Activated naive CD4-positive, alpha-beta T cell treated with anti-CD3 and anti-CD28 coated beads, Interleukin-2, amount 50 U/mL, for 24 hours (primary cell): ENCODE results near the gene SIK2.
"Not testable (repeated sequence)": the region's sequence is repeated elsewhere in the genome, so short reads cannot be mapped to it uniquely, and the experiment has no call there.

Source experiments
- H3K27ac Mint-ChIP-seq: one replicate; pipeline ENCODE4 v1.8.0; 2021; ENCODE audit warnings: mild to moderate bottlenecking, mixed read lengths
- H3K27me3 Mint-ChIP-seq: one replicate; pipeline ENCODE4 v1.8.0; 2021; ENCODE audit warnings: mixed read lengths
- H3K36me3 Mint-ChIP-seq: one replicate; pipeline ENCODE4 v1.8.0; 2021; ENCODE audit warnings: mixed read lengths
- H3K4me1 Mint-ChIP-seq: one replicate; pipeline ENCODE4 v1.8.0; 2021; ENCODE audit warnings: mixed read lengths
- H3K4me3 Mint-ChIP-seq: one replicate; pipeline ENCODE4 v1.8.0; 2021; ENCODE audit warnings: mild to moderate bottlenecking, mixed read lengths
- H3K9me3 Mint-ChIP-seq: one replicate; pipeline ENCODE4 v1.8.0; 2021; ENCODE audit warnings: mixed read lengths

The SIK2 gene

DNA sequence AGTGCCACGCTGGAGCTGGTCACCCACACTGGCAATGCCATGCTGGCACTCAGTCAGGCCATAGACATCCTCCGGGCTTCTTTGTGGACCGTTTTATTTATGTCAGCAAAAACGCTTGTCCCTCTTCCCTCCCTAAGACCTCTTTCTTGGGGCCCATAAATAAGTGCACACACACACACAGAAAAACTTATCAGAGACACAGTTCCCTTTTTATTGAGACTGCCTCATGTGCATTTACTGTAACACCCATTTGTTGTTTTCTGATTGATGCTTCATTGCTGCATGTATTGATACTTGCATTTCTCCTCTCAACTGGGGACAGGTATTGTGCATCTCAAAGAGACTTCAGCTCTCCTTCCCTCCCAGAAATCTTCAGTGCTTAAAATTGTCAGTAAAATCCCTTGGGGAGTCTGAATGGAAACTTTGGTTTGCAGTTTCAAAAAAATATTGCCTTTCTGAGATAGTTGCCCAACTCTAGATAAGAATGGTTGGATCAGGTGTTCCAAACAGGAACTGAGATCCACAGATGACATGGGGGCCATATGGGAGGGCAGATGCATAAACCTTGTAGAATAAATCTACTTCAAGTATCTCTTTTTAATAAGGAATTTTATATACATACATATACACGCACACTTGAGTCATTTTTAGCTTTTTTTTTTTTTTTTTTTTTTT, 113.0 kb downstream of the SIK2 start:
- no peaks in the 10 kb centered on the region for H3K4me1 Mint-ChIP-seq
- peaks cover 4% of the 10 kb centered on the region for H3K36me3 Mint-ChIP-seq
- no peak overlapping the region for H3K27ac Mint-ChIP-seq

DNA sequence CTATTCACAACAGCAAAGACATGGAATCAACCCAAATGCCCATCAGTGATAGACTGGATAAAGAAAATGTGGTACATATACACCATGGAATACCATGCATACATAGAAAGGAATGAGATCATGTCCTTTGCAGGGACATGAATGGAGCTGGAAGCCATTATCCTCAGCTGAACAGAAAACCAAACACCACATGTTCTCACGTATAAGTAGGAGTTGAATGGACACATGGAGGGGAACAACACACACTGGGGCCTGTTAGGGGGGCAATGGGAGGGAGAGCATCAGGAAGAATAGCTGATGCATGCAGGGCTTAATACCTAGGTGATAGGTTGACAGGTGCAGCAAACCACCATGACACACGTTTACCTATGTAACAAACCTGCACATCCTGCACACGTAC, 115.4 kb downstream of the SIK2 start:
- not testable (repeated sequence) for H3K27me3 Mint-ChIP-seq, H3K36me3 Mint-ChIP-seq, H3K9me3 Mint-ChIP-seq, H3K4me3 Mint-ChIP-seq, H3K4me1 Mint-ChIP-seq, H3K27ac Mint-ChIP-seq

More for the DNA sequence above, 113.0 kb downstream of the SIK2 start:
- Mint-ChIP-seq H3K9me3 (no peaks in the 10 kb centered on the region), H3K4me3 (no peak overlapping the region), H3K27me3 (no peaks in the 10 kb centered on the region)

DNA sequence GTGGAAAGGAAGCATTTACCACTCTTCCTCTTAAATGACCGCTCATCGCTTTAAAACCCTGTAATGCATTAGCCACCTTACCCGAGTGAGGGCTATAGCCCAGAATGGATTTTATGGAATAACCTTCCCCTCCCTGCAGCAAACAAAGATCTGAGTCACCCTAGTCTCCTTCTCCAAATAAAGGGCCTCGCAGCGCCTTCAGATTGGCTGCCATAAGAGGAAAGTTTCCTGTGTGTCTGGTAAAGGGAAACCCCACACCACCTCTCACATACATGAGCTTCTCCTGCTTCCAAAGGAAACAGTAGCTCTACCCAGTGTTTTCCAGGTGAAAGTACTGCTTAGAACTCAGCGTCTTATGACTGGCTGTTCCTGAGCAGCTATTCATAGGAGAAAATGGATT, 116.2 kb downstream of the SIK2 start:
- Mint-ChIP-seq H3K4me1 (no peaks in the 10 kb centered on the region), H3K27ac (no peak overlapping the region), H3K36me3 (peaks cover 4% of the 10 kb centered on the region), H3K9me3 (no peaks in the 10 kb centered on the region), H3K27me3 (no peaks in the 10 kb centered on the region), H3K4me3 (no peak overlapping the region)

DNA sequence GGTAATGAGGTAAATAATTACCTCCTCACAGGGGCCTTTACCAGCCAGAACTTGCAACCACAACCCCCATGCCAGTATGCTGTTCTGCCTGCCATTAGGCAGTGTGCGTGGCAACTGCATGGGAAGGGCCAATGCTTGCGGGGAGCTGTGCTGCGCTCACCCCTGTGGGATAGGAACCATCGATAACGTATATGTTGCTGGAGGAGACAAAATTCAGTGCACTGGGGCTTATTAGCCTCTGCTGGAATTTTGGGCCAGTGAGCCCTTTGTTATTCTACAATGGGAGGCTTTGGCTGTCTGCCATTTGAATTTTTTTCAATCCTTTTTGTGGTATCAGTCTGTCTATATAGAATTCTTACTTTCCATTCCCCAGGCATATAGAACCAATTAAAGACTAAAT, 116.6 kb downstream of the SIK2 start:
- Mint-ChIP-seq H3K36me3 (peaks cover 4% of the 10 kb centered on the region), H3K4me1 (no peaks in the 10 kb centered on the region), H3K27me3 (no peaks in the 10 kb centered on the region), H3K27ac (no peak overlapping the region), H3K9me3 (no peaks in the 10 kb centered on the region), H3K4me3 (no peak overlapping the region)

DNA sequence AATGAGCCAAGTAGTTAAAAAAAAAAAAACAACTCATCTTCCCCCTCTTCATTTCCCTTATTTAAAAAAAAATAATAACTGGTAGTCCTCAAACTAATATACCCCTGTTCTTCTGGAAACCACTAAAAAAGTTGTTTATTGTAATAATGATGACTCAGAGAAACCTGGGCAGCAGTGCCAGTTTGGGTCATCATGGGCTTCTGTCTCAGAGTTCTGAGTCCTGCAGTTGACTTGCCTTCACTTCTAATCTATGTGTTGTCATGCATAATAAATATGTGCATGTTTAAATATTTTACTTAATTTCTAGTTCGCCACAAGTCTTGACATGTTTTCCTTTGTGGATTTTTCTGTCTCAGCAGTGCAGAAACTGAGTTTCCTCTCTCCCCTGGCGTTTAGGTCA, 117.1 kb downstream of the SIK2 start:
- H3K9me3 Mint-ChIP-seq: no peaks in the 10 kb centered on the region
- no peaks in the 10 kb centered on the region for H3K27me3 Mint-ChIP-seq
- H3K36me3 Mint-ChIP-seq: peaks cover 3% of the 10 kb centered on the region
- no peak overlapping the region for H3K27ac Mint-ChIP-seq
- H3K4me1 Mint-ChIP-seq: no peaks in the 10 kb centered on the region
- H3K4me3 Mint-ChIP-seq: no peak overlapping the region

DNA sequence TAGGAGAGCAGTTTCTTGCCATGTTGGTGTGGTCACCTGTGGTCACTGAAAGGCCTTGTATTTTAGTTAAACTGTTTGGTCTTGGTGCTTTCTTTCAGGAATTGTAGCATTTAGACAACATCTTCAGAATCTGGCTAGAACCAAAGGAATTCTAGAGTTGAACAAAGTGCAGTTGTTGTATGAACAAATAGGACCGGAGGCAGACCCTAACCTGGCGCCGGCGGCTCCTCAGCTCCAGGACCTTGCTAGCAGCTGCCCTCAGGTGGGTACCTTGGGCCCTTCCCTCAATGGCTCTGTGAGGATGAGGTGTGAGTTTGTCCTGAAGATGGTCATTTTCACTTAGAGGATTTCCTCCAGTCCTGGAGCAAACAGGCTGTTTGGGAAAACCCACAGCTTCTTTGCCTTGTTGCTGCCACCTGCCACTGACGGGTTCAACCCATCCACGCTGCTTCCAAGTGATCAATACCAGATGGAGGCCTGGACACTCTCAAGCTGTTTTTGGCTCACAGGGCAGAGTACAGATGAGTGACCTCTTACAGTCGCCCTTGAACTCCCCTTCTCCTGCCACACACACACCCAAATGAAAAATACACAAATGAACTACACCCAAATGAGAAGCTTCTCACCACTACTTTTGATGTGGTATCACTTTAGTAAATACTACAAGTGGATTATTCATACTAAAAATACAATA, 118.7 kb downstream of the SIK2 start:
- no peaks in the 10 kb centered on the region for H3K4me1 Mint-ChIP-seq
- no peak overlapping the region for H3K4me3 Mint-ChIP-seq
- no peaks in the 10 kb centered on the region for H3K27me3 Mint-ChIP-seq
- H3K36me3 Mint-ChIP-seq: peaks cover 2% of the 10 kb centered on the region
- H3K27ac Mint-ChIP-seq: no peak overlapping the region
- no peaks in the 10 kb centered on the region for H3K9me3 Mint-ChIP-seq

DNA sequence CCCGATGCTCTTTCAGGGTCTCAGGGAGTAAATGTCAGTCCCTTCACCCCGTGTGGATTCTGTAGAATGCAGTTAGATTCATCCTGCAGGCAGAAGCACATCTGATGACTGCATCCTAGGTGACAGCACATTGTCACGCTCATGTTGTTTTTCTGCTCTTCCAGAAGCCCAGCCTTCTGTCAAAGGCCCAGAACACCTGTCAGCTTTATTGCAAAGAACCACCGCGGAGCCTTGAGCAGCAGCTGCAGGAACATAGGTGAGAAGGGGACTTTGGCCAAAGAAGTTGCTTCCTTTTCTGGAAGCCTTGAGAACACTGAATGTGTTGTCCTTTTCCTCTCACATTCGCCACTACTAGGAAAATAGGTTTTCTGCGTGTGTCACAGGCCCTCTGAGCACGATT, 120.3 kb downstream of the SIK2 start:
- Mint-ChIP-seq H3K9me3 (no peaks in the 10 kb centered on the region), H3K4me1 (no peaks in the 10 kb centered on the region), H3K4me3 (no peak overlapping the region), H3K36me3 (peaks cover 2% of the 10 kb centered on the region), H3K27ac (no peak overlapping the region), H3K27me3 (no peaks in the 10 kb centered on the region)

DNA sequence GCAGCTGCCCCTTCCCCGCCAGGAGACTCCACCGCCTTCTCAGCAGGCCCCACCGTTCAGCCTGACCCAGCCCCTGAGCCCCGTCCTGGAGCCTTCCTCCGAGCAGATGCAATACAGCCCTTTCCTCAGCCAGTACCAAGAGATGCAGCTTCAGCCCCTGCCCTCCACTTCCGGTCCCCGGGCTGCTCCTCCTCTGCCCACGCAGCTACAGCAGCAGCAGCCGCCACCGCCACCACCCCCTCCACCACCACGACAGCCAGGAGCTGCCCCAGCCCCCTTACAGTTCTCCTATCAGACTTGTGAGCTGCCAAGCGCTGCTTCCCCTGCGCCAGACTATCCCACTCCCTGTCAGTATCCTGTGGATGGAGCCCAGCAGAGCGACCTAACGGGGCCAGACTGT, 121.3 kb downstream of the SIK2 start:
- no peak overlapping the region for H3K4me3 Mint-ChIP-seq
- H3K27ac Mint-ChIP-seq: no peak overlapping the region
- H3K4me1 Mint-ChIP-seq: no peaks in the 10 kb centered on the region
- H3K9me3 Mint-ChIP-seq: no peaks in the 10 kb centered on the region
- no peaks in the 10 kb centered on the region for H3K27me3 Mint-ChIP-seq
- peaks cover 2% of the 10 kb centered on the region for H3K36me3 Mint-ChIP-seq

DNA sequence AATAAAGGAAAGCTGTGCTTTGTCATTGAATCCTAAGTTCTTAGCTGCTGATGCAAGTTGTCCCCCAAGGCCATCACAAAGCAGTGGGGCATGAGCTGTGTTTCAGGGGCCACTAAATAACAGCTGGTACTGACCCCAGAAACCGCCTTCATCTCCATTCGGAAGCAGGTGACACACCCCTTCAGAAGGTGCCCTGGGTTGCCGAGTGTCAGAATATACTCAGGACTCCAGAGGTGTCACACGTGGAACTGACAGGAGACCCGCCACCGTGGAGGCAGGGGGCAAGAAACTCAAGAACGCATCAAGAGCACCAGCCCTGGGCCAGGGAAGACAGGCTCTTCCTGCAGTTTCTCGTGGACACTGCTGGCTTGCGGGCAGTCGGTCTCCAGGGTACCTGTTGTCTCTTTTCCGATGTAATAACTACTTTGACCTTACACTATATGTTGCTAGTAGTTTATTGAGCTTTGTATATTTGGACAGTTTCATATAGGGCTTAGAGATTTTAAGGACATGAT, 122.4 kb downstream of the SIK2 start:
- Mint-ChIP-seq H3K9me3 (no peaks in the 10 kb centered on the region), H3K27ac (no peak overlapping the region), H3K36me3 (peaks cover 2% of the 10 kb centered on the region), H3K4me1 (no peaks in the 10 kb centered on the region), H3K27me3 (no peaks in the 10 kb centered on the region), H3K4me3 (no peak overlapping the region)

DNA sequence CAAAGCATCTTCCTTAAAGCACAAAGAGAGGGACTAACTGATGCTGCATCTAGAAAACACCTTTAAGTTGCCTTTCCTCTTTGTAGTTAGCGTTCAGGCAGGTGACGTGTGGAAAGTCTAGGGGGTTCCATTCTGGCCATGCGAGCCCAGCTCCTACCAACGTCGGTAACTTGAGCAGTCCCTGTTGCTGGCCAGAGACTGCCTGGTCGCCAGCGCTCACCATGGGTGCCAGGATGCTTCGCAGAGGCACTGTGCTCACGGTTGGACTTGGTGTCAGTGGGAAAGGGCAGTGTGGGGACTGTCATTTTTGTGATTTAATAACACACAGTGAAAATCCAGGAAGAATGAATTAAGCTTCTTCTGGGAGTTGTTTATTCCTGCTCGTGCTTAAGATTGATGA, 123.4 kb downstream of the SIK2 start:
- no peak overlapping the region for H3K27ac Mint-ChIP-seq
- peaks cover 2% of the 10 kb centered on the region for H3K36me3 Mint-ChIP-seq

DNA sequence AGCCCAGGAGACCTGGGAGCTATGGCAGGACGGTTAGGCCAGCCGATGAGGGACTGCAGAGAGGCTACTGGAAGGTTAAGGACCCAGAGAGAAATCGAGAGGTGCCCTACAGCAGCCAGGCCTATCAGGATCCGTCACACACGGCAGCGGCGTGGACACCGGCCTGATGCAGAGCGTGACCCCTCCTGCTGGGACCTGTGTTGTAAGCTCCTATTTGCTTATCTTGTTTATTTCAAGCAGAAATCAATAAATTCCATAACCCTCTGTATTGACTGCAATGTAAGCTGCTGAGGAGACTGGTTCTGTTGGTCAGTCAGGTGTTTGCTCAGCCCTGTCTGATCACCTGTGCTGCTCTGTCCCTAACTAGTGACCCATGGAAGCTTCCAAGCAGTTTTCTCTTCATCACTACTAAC, 124.1 kb downstream of the SIK2 start:
- Mint-ChIP-seq H3K9me3 (no peaks in the 10 kb centered on the region), H3K27me3 (no peaks in the 10 kb centered on the region), H3K4me1 (no peaks in the 10 kb centered on the region), H3K27ac (no peak overlapping the region), H3K36me3 (peaks cover 2% of the 10 kb centered on the region), H3K4me3 (no peak overlapping the region)

More for the DNA sequence above, 123.4 kb downstream of the SIK2 start:
- Mint-ChIP-seq H3K4me3 (no peak overlapping the region), H3K9me3 (no peaks in the 10 kb centered on the region), H3K4me1 (no peaks in the 10 kb centered on the region), H3K27me3 (no peaks in the 10 kb centered on the region)

DNA sequence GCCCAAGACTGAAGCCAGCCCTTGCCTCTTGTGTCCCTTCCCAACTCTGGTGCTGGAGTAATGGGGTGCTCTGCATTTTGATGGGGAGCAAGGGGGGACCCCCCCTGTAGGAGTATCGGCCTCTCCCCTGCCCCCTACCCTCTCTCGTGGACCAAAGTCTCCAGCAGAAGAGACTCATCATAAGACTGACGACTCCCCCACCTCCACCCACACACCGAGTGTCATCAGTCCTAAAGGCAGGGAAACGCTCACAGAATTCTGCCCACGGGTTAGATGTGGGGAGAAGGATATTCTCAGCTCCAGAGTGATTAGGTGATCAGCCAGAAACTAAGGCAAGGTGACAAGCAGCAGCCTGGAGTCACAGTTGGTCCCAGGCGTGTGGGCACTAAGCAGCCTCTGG, 125.2 kb downstream of the SIK2 start:
- H3K9me3 Mint-ChIP-seq: no peaks in the 10 kb centered on the region
- H3K27me3 Mint-ChIP-seq: no peaks in the 10 kb centered on the region
- H3K36me3 Mint-ChIP-seq: peaks cover 2% of the 10 kb centered on the region
- no peak overlapping the region for H3K27ac Mint-ChIP-seq
- no peak overlapping the region for H3K4me3 Mint-ChIP-seq
- H3K4me1 Mint-ChIP-seq: no peaks in the 10 kb centered on the region

DNA sequence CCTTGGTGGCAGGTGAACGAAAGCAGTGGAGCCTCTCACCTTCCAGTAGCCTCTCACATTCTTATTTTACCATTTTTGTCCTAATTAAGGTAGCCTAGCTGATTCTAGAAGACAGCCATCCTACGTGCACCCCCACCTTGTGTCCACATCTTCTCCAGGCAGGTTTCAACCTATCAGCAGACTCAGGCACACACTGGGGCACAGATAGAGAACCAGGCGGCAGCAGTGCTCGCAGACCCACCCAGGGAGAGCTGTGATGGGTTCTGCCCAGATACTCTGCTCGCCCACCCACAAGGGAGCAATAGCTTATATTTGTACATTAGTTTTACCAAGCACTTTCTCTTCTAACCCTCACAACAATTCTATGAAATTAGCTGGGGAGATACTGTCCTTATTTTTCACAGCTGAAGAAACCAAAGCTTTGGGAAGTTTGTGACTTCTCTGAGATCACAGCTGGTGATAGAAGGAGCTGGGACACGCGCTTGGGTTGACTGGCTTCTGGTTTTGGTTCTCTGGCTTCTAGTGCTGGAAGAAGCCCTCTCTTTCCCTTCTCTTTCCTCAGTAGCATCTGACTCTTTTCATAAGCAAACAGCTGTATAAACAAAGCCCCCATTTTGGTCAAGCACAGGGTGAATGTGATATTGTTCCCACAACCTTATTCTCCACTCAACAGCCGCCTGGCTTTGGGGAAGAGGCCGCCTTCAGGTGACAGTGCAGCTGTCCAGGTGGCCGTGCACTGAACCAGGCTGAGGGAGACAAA, 127.0 kb downstream of the SIK2 start:
- no peaks in the 10 kb centered on the region for H3K27me3 Mint-ChIP-seq
- no peaks in the 10 kb centered on the region for H3K4me1 Mint-ChIP-seq
- H3K9me3 Mint-ChIP-seq: no peaks in the 10 kb centered on the region
- no peak overlapping the region for H3K27ac Mint-ChIP-seq
- H3K4me3 Mint-ChIP-seq: no peak overlapping the region
- no peaks in the 10 kb centered on the region for H3K36me3 Mint-ChIP-seq

DNA sequence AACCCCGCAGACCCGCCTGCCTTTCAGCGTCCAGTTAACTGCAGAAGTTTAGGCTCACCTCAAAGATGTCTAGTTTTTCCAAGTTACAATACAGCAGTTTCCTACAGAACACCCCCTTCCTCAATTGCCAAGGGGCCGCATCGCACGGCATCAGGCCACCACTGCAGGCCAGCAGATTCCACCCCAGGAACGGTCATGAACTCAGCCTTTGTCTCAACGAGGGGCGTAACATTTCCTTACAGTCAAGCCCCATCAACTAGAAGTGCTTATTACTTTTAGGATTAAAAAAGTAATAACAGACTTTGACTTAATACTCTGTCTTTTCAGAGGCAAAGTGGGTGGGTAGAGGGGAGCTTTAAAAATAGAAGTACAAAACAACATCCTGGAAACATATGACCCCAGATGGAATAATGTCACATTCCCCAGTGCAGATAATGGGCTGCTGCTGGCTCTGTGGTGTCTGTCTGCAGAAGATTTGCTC, 127.6 kb downstream of the SIK2 start:
- Mint-ChIP-seq H3K4me3 (no peak overlapping the region), H3K27me3 (no peaks in the 10 kb centered on the region), H3K9me3 (no peaks in the 10 kb centered on the region), H3K36me3 (peaks cover 2% of the 10 kb centered on the region), H3K27ac (no peak overlapping the region), H3K4me1 (peaks cover 2% of the 10 kb centered on the region)

DNA sequence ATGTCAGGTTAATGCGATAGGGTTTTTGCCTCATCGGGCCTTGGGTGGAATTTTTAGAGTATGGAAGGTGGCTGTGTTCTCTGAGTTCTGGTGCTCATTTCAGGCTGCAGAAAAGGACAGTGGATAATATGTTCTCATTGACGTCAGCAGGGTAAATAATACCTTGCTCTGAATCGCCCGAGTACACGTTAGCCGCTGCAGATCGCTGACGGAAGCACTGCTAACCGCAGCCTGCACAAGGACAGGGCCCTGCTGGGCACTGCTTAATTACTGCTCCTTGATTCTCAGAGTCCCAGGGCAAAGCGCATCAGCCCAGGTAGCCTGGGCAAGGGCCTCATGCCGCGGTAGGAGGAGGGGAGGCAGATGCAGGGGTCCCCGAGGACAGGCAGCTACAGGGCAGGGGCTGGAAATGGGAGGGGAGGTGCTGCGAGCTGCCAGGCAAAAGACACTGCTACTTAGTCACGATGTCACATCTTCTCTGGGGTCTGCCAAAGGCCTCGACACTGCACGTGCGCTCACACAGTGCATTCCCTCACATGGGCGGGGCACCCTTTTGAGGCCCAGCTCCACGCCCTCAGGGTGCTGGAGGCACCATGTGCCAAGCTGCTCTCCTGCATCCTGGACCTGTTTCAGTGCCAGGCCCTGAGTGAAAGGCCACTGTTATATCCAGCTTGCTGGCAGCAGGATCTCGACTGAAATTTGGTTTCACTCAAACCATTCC, 128.8 kb downstream of the SIK2 start:
- Mint-ChIP-seq H3K36me3 (peaks cover 3% of the 10 kb centered on the region), H3K9me3 (no peaks in the 10 kb centered on the region), H3K4me3 (no peak overlapping the region), H3K4me1 (peaks cover 7% of the 10 kb centered on the region), H3K27me3 (no peaks in the 10 kb centered on the region), H3K27ac (no peak overlapping the region)
